Neural cell (in vitro differentiated cells): Measurements from ENCODE around the gene PELI2. TPM values are rescaled to one million over a fixed set of nuclear protein-coding genes. Genes with fewer than 3 reads are reported as not detected.

Experiments used
- H2AFZ ChIP-seq: fragments of 200-600, 300-800 bp; sonication (generic), shearing (Covaris generic); 2 replicates; pipeline ENCODE4 v1.6.0; 2014; ENCODE audit warnings: low read depth, mild to moderate bottlenecking, antibody characterized with exemption, low read length, moderate library complexity
- H3F3A ChIP-seq: fragments of 200-600 bp; shearing (Covaris generic); 2 replicates; pipeline ENCODE4 v1.6.1; 2016; ENCODE audit warnings: mild to moderate bottlenecking, moderate library complexity, mixed read lengths, antibody characterized with exemption, low read length; ENCODE audit not compliant: insufficient read depth, poor library complexity, severe bottlenecking
- H3K27ac ChIP-seq: fragments of 200-600, 300-800 bp; sonication (generic), shearing (Covaris generic); 2 replicates; pipeline ENCODE4 v1.5.1; 2014; ENCODE audit warnings: mild to moderate bottlenecking, low read length, moderate library complexity
- H3K27me3 ChIP-seq: fragments of 300-800, 200-600 bp; sonication (generic), shearing (Covaris generic); 2 replicates; pipeline ENCODE4 v1.6.0; 2014; ENCODE audit warnings: mild to moderate bottlenecking, low read depth, low read length, moderate library complexity; ENCODE audit not compliant: insufficient read depth
- H3K36me3 ChIP-seq: fragments of 300-800, 200-600 bp; sonication (generic), shearing (Covaris generic); 2 replicates; pipeline ENCODE4 v1.5.1; 2014; ENCODE audit warnings: mild to moderate bottlenecking, antibody characterized with exemption, low read length, moderate library complexity; ENCODE audit not compliant: insufficient read depth
- H3K4me2 ChIP-seq: fragments of 300-800, 200-600 bp; sonication (generic), shearing (Covaris generic); 2 replicates; pipeline ENCODE4 v1.6.0; 2014; ENCODE audit warnings: mild to moderate bottlenecking, low read length
- H3K4me3 ChIP-seq: fragments of 300-800, 200-600 bp; sonication (generic), shearing (Covaris generic); 2 replicates; pipeline ENCODE4 v1.5.1; 2014; ENCODE audit warnings: mild to moderate bottlenecking, low read length, moderate library complexity
- H3K79me2 ChIP-seq: fragments of 200-600 bp; shearing (Covaris generic); replicated peaks from 2 replicates; pipeline ENCODE4 v1.6.0; 2014; ENCODE audit warnings: mild to moderate bottlenecking, low read length, moderate library complexity; ENCODE audit not compliant: insufficient read depth
- H3K9ac ChIP-seq: fragments of 300-800, 200-600 bp; sonication (generic), shearing (Covaris generic); 2 replicates; pipeline ENCODE4 v1.6.1; 2016; ENCODE audit warnings: mild to moderate bottlenecking, low read length, mixed read lengths
- H3K9me2 ChIP-seq: fragments of 200-600 bp; shearing (Covaris generic); 2 replicates; pipeline ENCODE4 v1.6.1; 2016; ENCODE audit warnings: mild to moderate bottlenecking, low read length, mixed read lengths; ENCODE audit not compliant: insufficient read depth
- H3K9me3 ChIP-seq: fragments of 200-600, 300-800 bp; sonication (generic), shearing (Covaris generic); 2 replicates; pipeline ENCODE4 v1.6.1; 2016; ENCODE audit warnings: mild to moderate bottlenecking, mixed run types, low read length, moderate library complexity, mixed read lengths
- H4K20me1 ChIP-seq: fragments of 200-600 bp; shearing (Covaris generic); 2 replicates; pipeline ENCODE4 v1.6.1; 2016; ENCODE audit warnings: mild to moderate bottlenecking, mixed run types; ENCODE audit not compliant: insufficient read depth
- CTCF ChIP-seq: fragments of 450-650 bp; IDR thresholded peaks from 2 replicates; pipeline ENCODE4 v1.5.1; 2014; ENCODE audit warnings: antibody characterized with exemption, mild to moderate bottlenecking, moderate library complexity; ENCODE audit not compliant: poor library complexity, severe bottlenecking
- EP300 ChIP-seq: fragments of 450-650 bp; conservative IDR thresholded peaks from 2 replicates; pipeline ENCODE4 v1.6.1; 2014; ENCODE audit warnings: antibody characterized with exemption, mild to moderate bottlenecking, moderate library complexity; ENCODE audit not compliant: poor library complexity, severe bottlenecking
- EZH2 ChIP-seq: fragments of 200-600, 300-800 bp; shearing (Covaris generic), sonication (generic); IDR thresholded peaks from 2 replicates; pipeline ENCODE4 v1.6.1; 2014; ENCODE audit warnings: antibody characterized with exemption, low read length, borderline replicate concordance, mild to moderate bottlenecking; ENCODE audit not compliant: insufficient read depth, poor library complexity, severe bottlenecking
- MXI1 ChIP-seq: fragments of 450-650 bp; conservative IDR thresholded peaks from 2 replicates; pipeline ENCODE4 v1.6.1; 2014; ENCODE audit warnings: antibody characterized with exemption, mild to moderate bottlenecking; ENCODE audit not compliant: poor library complexity, severe bottlenecking
- POLR2AphosphoS5 ChIP-seq: IDR thresholded peaks from 2 replicates; pipeline ENCODE4 v1.6.1; 2012
- RAD21 ChIP-seq: fragments of 450-650 bp; conservative IDR thresholded peaks from 2 replicates; pipeline ENCODE4 v1.6.1; 2014; ENCODE audit warnings: antibody characterized with exemption, mild to moderate bottlenecking, moderate library complexity
- REST ChIP-seq: IDR thresholded peaks from 2 replicates; pipeline ENCODE4 v1.6.1; 2012; ENCODE audit warnings: borderline replicate concordance
- SMC3 ChIP-seq: fragments of 450-650 bp; conservative IDR thresholded peaks from 2 replicates; pipeline ENCODE4 v1.6.1; 2014; ENCODE audit warnings: antibody characterized with exemption, mild to moderate bottlenecking, moderate library complexity; ENCODE audit not compliant: poor library complexity
- TAF1 ChIP-seq: IDR thresholded peaks from 2 replicates; pipeline ENCODE4 v1.6.1; 2012; ENCODE audit warnings: low read depth
- polyA plus RNA-seq: library from polyadenylated mRNA; depleted of rRNA; stranded (reverse); fragments of >200 nt; gene quantifications from 2 replicates; pipeline ENCODE4 v1.2.3, GENCODE V29; 2014

PELI2 gene
- polyA plus RNA-seq, 1 donor from 2014 or later: 5.3 TPM

- no peaks in the 10 kb centered on the region for H3K9me2 ChIP-seq
- no peak overlapping the region for H3K4me3 ChIP-seq
- no peaks in the 10 kb centered on the region for H3K36me3 ChIP-seq
- H3K4me2 ChIP-seq: no peak overlapping the region
- no peaks in the 10 kb centered on the region for H4K20me1 ChIP-seq
- H3F3A ChIP-seq: no peaks in the 10 kb centered on the region
- H3K79me2 ChIP-seq: peaks cover 4% of the 10 kb centered on the region
- H3K9me3 ChIP-seq: no peaks in the 10 kb centered on the region
- H2AFZ ChIP-seq: no peak overlapping the region
- H3K9ac ChIP-seq: no peak overlapping the region
- H3K27ac ChIP-seq: no peak overlapping the region
- TF ChIP-seq EP300 (no peak), TAF1 (no peak), MXI1 (no peak), RAD21 (no peak), POLR2AphosphoS5 (no peak), EZH2 (no peak), SMC3 (no peak), REST (no peak), CTCF (no peak)
- no peaks in the 10 kb centered on the region for H3K27me3 ChIP-seq
Observed at GRCh38 chr14:56271970-56272369, 153.8 kb downstream of the PELI2 start.

- no peak overlapping the region for H3K4me3 ChIP-seq
- TF ChIP-seq TAF1: no peak
- no peak for TF ChIP-seq MXI1
- TF ChIP-seq SMC3: no peak
- no peak for TF ChIP-seq CTCF
- TF ChIP-seq REST: no peak
- no peak for TF ChIP-seq EP300
- TF ChIP-seq RAD21: no peak
- TF ChIP-seq POLR2AphosphoS5: no peak
- TF ChIP-seq EZH2: no peak
- H3K27me3 ChIP-seq: no peaks in the 10 kb centered on the region
- no peak overlapping the region for H2AFZ ChIP-seq
- no peaks in the 10 kb centered on the region for H3K9me2 ChIP-seq
- H3F3A ChIP-seq: no peaks in the 10 kb centered on the region
- no peak overlapping the region for H3K4me2 ChIP-seq
- H3K79me2 ChIP-seq: peaks cover 4% of the 10 kb centered on the region
- no peak overlapping the region for H3K27ac ChIP-seq
- H3K9ac ChIP-seq: no peak overlapping the region
- no peaks in the 10 kb centered on the region for H3K9me3 ChIP-seq
- no peaks in the 10 kb centered on the region for H3K36me3 ChIP-seq
- no peaks in the 10 kb centered on the region for H4K20me1 ChIP-seq
Observed at GRCh38 chr14:56273155-56273554, 154.9 kb downstream of the PELI2 start.
